ENCODE measurements around the gene FCRL1.

FCRL1 gene

DNA sequence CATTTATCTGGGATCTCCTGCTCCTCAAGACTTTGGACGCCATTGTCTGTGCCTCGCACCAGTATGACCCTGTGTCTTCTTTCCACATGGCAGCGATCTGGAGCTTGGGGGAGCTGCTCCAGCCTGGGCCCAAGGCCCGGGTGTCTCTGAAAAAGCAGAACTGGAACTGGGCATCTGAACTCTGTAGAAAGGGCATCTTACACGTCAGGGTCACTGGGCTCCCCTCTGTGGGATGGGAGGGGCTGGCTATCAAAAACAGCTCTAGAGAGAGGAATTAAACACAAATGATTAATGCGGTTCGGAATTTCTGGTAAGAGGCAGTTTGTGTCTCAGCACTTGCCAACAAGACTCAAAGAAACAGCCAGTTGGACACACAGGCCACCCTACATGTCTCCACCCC, 16.1 kb downstream of the FCRL1 start:
- TF ChIP-seq ZFX (IDR thresholded peaks at IDR 0.05; ENCODE audit: borderline replicate concordance) = no peak
- TF ChIP-seq, protein P1, sequence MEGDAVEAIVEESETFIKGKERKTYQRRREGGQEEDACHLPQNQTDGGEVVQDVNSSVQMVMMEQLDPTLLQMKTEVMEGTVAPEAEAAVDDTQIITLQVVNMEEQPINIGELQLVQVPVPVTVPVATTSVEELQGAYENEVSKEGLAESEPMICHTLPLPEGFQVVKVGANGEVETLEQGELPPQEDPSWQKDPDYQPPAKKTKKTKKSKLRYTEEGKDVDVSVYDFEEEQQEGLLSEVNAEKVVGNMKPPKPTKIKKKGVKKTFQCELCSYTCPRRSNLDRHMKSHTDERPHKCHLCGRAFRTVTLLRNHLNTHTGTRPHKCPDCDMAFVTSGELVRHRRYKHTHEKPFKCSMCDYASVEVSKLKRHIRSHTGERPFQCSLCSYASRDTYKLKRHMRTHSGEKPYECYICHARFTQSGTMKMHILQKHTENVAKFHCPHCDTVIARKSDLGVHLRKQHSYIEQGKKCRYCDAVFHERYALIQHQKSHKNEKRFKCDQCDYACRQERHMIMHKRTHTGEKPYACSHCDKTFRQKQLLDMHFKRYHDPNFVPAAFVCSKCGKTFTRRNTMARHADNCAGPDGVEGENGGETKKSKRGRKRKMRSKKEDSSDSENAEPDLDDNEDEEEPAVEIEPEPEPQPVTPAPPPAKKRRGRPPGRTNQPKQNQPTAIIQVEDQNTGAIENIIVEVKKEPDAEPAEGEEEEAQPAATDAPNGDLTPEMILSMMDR (IDR thresholded peaks at IDR 0.05) = no peak
- H3K27ac ChIP-seq = no peak overlapping the region

GRCh38 chr1:157799996-157800395, 19.9 kb downstream of the FCRL1 start:
- TF ChIP-seq, protein P1 (IDR thresholded peaks at IDR 0.05) = no peak
- TF ChIP-seq ZFX (IDR thresholded peaks at IDR 0.05; ENCODE audit: borderline replicate concordance) = no peak

DNA sequence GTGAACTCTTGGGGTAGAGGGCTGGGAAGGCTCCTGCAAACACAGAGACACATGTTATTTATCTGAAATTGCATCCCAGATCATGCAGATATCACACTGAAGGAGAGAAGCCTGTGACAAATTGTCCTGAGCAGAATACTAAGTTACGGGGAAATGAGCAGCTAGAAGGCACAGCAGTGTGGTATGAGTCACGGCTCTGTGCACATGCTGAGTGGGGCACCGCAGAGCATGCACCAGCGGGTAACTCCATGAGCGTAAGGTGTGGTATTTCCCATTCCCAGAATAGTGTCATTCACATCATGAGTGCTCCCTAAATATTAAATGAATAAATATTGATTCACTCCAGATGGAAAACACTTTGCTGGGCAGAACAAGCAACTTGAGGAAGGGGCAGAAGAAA, 21.7 kb downstream of the FCRL1 start:
- no peak overlapping the region for H3K27ac ChIP-seq
- TF ChIP-seq, protein P1 (IDR thresholded peaks at IDR 0.05) = no peak
- no peak for TF ChIP-seq ZFX (IDR thresholded peaks at IDR 0.05; ENCODE audit: borderline replicate concordance)

More at GRCh38 chr1:157799996-157800395, 19.9 kb downstream of the FCRL1 start:
- H3K27ac ChIP-seq = no peak overlapping the region

GRCh38 chr1:157785248-157785647, 34.7 kb downstream of the FCRL1 start:
- H3K27ac ChIP-seq = no peak overlapping the region
- TF ChIP-seq, protein P1 (IDR thresholded peaks at IDR 0.05) = no peak
- TF ChIP-seq ZFX (IDR thresholded peaks at IDR 0.05; ENCODE audit: borderline replicate concordance) = no peak

DNA sequence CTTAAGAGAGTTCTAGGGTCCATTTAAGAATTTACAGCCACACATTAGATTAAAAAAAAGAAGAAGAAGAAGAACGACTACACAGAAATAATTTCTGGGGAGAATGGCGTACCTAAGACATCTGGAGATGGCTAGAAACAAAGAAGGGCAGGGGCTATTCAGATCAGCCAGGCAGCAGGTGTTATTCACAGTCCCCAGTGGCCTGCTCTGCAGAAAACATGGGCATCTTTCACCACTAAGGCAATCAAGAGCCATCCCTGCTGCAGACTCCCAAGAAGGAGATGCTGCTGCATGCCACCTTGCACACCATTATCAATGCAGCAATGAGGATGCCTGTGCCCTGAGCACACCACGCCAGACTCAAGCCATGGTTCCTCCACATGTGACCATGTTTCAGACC, 35.1 kb downstream of the FCRL1 start:
- TF ChIP-seq, protein P1 (IDR thresholded peaks at IDR 0.05) = no peak
- TF ChIP-seq ZFX (IDR thresholded peaks at IDR 0.05; ENCODE audit: borderline replicate concordance) = no peak
- H3K27ac ChIP-seq = no peak overlapping the region

GRCh38 chr1:157782931-157783330, 37.0 kb downstream of the FCRL1 start:
- TF ChIP-seq, protein P1 (IDR thresholded peaks at IDR 0.05) = no peak
- no peak for TF ChIP-seq ZFX (IDR thresholded peaks at IDR 0.05; ENCODE audit: borderline replicate concordance)
- H3K27ac ChIP-seq = no peak overlapping the region

- TF ChIP-seq ZFX (IDR thresholded peaks at IDR 0.05; ENCODE audit: borderline replicate concordance) = no peak
- TF ChIP-seq, protein P1 (IDR thresholded peaks at IDR 0.05) = no peak
- no peak overlapping the region for H3K27ac ChIP-seq
Measured at GRCh38 chr1:157781048-157781447, 38.9 kb downstream of the FCRL1 start.

Measured in 22Rv1 (cell line).